ENCODE results near the gene ZNF33B.

Gene ZNF33B

GRCh38 chr10:42618424-42618823 is 19.9 kb downstream of the ZNF33B start:
- no peak for DNase-seq (ENCODE audit: low read depth)
- H3K4me3 ChIP-seq (ENCODE audit: low read depth, low read length): no peak overlapping the region
- TF ChIP-seq CTCF (IDR thresholded peaks at IDR 0.05; ENCODE audit: insufficient read depth, low read depth, low read length, missing control alignments): no peak

GRCh38 chr10:42615419-42615818 is 23.0 kb downstream of the ZNF33B start:
- no peak for TF ChIP-seq CTCF (IDR thresholded peaks at IDR 0.05; ENCODE audit: insufficient read depth, low read depth, low read length, missing control alignments)
- no peak for DNase-seq (ENCODE audit: low read depth)
- no peak overlapping the region for H3K4me3 ChIP-seq (ENCODE audit: low read depth, low read length)

DNA sequence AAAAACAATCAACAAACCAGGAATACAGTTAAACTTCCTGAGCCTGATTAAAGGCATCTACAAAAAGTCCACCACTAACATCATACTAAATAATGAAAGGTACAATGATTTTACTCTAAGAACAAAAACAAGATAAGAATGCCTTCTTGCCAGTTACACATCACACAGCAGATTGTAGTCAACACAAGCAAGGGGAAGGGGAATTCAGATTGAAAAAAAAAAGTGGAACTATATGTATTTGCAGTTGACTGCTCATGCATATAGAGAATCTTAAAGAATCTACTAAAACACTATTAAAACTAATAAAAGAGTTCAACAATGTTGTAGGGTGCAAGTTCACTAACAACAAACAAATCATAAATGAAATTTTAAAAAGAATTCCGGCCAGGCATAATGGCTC is 28.5 kb downstream of the ZNF33B start:
- H3K4me3 ChIP-seq (ENCODE audit: low read depth, low read length): no peak overlapping the region
- DNase-seq (ENCODE audit: low read depth): no peak
- TF ChIP-seq CTCF (IDR thresholded peaks at IDR 0.05; ENCODE audit: insufficient read depth, low read depth, low read length, missing control alignments): no peak

GRCh38 chr10:42598249-42598873 is 40.0 kb downstream of the ZNF33B start:
- no peak for TF ChIP-seq CTCF (IDR thresholded peaks at IDR 0.05; ENCODE audit: insufficient read depth, low read depth, low read length, missing control alignments)
- DNase-seq (ENCODE audit: low read depth): no peak
- H3K4me3 ChIP-seq (ENCODE audit: low read depth, low read length): no peak overlapping the region

- TF ChIP-seq CTCF (IDR thresholded peaks at IDR 0.05; ENCODE audit: insufficient read depth, low read depth, low read length, missing control alignments): no peak
- no peak for DNase-seq (ENCODE audit: low read depth)
- H3K4me3 ChIP-seq (ENCODE audit: low read depth, low read length): no peak overlapping the region
Measured at GRCh38 chr10:42596196-42596595, 42.2 kb downstream of the ZNF33B start.

DNA sequence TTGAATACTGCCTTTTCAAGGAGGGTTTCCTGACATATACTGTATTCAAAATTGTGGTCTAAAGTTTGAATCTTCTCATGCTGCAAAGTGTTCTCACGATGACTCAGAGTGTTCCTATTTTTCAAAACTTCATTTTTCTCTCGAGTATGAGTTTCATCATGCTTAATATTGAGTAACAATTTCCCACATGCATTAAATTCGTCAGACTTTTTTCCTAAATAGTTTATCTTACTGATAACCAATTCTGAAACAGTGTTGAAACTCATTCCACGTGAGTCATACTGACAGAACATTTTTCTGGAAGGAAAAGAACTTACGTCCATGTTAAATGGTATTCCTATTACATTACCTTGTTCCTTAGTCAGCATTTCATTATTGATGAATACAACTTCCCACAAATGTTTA is 44.1 kb downstream of the ZNF33B start:
- no peak for TF ChIP-seq CTCF (IDR thresholded peaks at IDR 0.05; ENCODE audit: insufficient read depth, low read depth, low read length, missing control alignments)
- no peak for DNase-seq (ENCODE audit: low read depth)
- H3K4me3 ChIP-seq (ENCODE audit: low read depth, low read length): no peak overlapping the region

GRCh38 chr10:42593284-42593683 is 45.1 kb downstream of the ZNF33B start:
- H3K4me3 ChIP-seq (ENCODE audit: low read depth, low read length): no peak overlapping the region
- no peak for TF ChIP-seq CTCF (IDR thresholded peaks at IDR 0.05; ENCODE audit: insufficient read depth, low read depth, low read length, missing control alignments)
- no peak for DNase-seq (ENCODE audit: low read depth)
